NCI-H2107 treated with DMSO at 0.1 percent for 48 hours (cell line): Measurements from ENCODE around the gene DDX28.
"Not testable (repeated sequence)": the region's sequence is repeated elsewhere in the genome, so short reads cannot be mapped to it uniquely, and the experiment has no call there.

Experiments
- DNase-seq: peaks from one replicate; lab custom pipeline; 2025; ENCODE audit not compliant: unreplicated experiment; lab: John Stamatoyannopoulos, UW

DDX28 gene

GRCh38 chr16:67995423-67995822, 27.6 kb downstream of the DDX28 start:
- no peak for DNase-seq

GRCh38 chr16:67994040-67994408, 29.0 kb downstream of the DDX28 start:
- not testable (repeated sequence) for DNase-seq

- DNase-seq, result peak; percentile 22
These were observed 29.6 kb downstream of the DDX28 start for GRCh38 chr16:67993207-67994039.

- DNase-seq, result no peak
These were observed 30.3 kb downstream of the DDX28 start for GRCh38 chr16:67992661-67993206.

- DNase-seq, result no peak
These were observed 33.0 kb downstream of the DDX28 start for GRCh38 chr16:67990018-67990386.

- DNase-seq, result no peak
These were observed 33.6 kb downstream of the DDX28 start for GRCh38 chr16:67989322-67990017.

- DNase-seq, result no peak
These were observed 34.4 kb downstream of the DDX28 start for GRCh38 chr16:67988675-67989074.

GRCh38 chr16:67987460-67988160, 35.4 kb downstream of the DDX28 start:
- DNase-seq, result no peak

GRCh38 chr16:67986949-67987348, 36.1 kb downstream of the DDX28 start:
- no peak for DNase-seq

- no peak for DNase-seq
These were observed 40.9 kb downstream of the DDX28 start for GRCh38 chr16:67982011-67982696.

- no peak for DNase-seq
These were observed 42.9 kb downstream of the DDX28 start, which contains the start of gene DPEP3 for GRCh38 chr16:67979955-67980678. DPEP3 (minus strand) TSS chr16:67980499; CDS start chr16:67980380, 119 bp downstream.

GRCh38 chr16:67977469-67978227, 45.4 kb downstream of the DDX28 start:
- no peak for DNase-seq

GRCh38 chr16:67977005-67977404, 46.0 kb downstream of the DDX28 start:
- no peak for DNase-seq

- DNase-seq, result no peak
These were observed 46.8 kb downstream of the DDX28 start for GRCh38 chr16:67976205-67976604.

- DNase-seq, result no peak
These were observed 47.5 kb downstream of the DDX28 start for GRCh38 chr16:67975321-67976105.

GRCh38 chr16:67972285-67972684, 50.7 kb downstream of the DDX28 start:
- DNase-seq, result not testable (repeated sequence)

GRCh38 chr16:67971111-67971510, 51.9 kb downstream of the DDX28 start:
- no peak for DNase-seq
